SKM-1 treated with dmso at 0.1 percent for 144 hours (cell line): ENCODE results near the gene INSYN1.

ENCODE experiments used
- DNase-seq: peaks from one replicate; lab custom pipeline; 2025; ENCODE audit not compliant: unreplicated experiment; lab: John Stamatoyannopoulos, UW

Gene INSYN1

DNA sequence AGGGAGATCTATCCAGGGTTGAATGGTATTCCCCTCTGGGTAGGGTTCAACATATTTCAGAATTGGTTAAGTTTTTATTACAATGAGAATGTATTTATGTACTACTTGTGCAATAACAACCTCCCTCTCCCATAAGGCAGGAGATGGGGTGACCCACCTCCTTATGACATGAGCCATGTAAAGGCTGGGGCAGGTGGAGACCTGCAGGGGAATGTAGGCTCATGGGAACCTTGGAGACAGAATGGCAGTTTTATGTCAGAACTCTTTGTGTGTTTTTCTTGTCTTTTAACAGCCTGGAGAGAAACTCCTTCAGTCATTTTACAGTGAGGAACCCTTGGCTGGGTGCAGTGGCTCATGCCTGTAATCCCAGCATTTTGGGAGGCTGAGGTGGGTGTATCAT, 24.6 kb upstream of the INSYN1 start:
- DNase-seq = no peak

DNA sequence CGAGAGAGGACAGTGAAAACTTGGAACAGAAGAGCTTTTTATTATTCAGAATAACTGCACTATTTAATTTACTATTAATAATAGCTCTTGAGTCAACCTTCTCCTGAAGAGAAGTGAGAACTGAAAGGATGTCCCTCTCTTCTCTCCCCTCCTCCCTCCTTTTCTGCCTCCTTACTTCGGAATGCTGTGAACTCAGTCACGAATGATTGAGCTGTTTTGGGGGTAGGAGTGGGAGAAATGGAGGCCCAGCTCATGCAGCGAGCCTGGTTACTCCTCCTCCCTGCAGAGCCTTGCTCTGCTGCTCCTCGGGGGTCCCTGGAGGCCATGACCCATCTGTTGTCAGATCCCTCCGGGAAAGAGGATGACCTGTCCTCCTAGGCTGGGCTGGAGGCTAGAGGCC, 20.3 kb upstream of the INSYN1 start:
- DNase-seq = no peak

DNA sequence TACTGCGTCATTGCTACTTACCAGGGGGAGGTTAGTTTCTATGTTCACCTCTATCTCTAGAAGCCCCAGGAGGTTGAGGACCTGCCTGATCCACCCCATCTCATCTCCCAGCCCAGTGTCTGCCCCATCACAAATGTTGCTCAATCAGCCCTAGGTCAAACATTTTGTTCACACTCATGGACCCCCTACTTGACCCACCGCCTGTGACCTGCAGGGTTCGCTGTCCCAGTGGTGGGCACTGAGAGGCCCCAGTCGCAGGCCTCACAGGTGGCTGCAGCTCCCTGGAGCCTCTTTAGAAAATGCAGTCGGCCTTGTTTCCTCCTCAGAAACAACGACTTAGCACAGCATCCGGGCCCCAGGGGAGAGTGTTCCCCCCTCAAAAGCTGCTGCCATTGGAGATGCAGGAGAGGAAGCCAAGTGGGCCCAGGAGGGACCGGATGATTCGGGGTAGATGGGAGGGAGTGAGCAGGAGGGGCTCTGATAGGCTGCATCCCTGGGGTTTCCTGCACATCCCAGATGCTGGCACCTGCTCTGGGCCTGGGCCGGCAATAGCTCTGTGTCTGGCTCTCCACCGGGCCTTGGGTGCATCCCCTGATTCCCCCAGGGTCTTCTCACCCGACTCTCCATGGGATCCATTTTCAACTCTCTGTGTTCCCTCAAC, 18.4 kb upstream of the INSYN1 start:
- no peak for DNase-seq

DNA sequence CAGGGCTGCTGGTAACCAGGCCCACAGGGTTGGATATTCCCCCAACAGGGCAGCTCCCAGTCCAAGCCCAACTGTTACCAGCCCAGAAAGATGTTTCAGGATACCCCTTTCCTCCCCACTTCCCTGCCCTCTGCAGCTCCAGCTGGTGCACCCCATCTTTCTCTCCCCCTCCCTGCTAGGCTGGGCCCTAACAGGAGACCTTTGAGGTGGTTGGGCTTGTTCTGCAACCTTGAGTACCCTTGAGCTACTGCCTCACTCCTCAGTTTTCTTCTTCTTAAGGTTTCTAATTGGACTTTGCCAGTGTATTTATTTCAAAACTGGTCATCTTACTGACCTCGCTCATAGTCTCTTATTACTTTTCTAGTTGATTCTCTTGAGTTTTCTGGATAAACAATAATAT, 16.9 kb upstream of the INSYN1 start:
- DNase-seq = no peak

DNA sequence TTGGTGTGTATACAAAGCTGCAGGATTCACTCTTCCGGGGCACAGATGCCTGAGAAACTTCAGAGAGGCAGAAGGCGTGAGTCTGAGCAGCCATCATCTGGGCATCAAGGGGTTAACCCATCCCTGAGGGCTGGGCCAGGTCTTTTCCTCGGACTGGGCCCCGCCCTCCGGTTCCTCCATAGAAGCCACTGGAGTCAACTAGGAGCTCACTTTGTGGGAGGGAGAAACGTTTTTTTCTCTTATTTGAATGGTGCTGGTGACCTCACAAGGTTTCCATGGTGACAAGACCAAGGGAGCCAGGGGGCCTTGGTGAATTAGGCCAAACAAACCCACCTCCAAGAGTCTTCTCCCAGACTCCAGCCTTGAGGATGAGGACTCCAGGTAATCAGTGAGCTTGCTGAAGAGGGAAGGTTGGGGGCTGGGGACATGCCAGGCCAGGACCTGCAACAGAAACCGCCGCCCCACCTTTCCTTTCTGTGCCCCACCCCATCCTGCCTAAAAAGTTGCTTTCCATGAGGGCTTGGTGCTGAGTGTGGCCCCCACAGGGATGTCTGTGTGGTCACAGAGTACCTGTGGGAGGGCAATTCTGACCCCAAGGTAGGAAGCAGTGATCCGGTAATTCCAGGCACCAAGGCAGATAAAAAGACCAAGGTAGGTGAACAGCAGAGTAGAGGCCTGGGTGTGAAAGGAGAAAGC, 14.8 kb upstream of the INSYN1 start:
- no peak for DNase-seq

DNA sequence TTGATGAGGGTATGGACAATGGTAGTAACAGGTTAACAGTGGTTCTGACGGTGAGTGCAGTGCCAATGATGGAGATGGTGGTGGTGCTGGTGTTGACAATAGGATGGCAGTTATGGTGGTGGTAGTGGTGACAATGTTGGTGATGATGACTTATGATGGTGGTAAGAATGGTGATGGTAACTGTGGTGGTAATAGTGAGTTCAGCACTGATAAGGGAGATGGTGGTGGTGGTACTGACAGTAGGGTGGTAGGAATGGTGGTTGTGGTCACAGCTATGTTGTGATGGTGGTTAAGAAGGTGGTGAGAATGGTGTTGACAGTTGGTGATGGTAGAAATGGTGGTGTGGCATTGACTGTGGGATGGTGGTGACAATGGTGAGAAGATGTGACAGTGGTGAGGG, 13.4 kb upstream of the INSYN1 start:
- no peak for DNase-seq

DNA sequence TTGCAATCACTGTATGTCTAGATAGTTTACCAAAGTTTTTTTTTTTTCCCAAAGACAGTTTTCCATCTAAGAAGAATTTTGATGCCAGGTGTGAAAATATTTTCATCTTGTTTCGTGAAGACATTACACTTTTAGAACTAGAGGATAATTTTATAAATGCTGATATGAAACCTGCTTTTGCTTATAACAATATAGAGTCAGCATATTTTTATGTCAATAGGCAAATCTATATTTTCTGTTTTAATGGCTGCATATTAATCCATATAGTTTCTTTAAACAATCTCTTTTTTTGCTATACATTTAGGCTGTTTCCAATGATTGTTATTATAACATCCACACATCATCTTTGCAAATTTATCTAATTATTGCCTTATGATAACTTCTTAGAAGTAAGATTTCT, 12.6 kb upstream of the INSYN1 start:
- no peak for DNase-seq

DNA sequence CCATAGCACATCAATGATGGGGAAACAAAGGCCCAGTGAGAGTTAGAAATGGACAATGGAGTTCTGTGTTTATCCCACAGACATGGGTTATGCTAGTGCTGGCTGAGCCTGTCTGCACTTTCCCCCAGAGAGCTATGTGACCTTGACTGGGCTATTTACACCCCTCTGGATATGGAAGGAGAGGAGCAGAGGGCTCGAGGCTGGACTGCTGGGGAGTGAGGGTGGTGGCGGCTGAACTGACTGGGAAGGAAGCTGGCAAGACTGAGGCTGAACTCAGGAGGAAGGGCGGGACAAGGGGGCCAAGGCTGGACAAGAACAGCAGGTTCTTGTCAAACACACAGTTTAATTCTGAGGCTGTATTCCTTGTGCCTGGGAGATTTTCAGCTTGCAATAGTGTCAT, 10.8 kb upstream of the INSYN1 start:
- DNase-seq = no peak

DNA sequence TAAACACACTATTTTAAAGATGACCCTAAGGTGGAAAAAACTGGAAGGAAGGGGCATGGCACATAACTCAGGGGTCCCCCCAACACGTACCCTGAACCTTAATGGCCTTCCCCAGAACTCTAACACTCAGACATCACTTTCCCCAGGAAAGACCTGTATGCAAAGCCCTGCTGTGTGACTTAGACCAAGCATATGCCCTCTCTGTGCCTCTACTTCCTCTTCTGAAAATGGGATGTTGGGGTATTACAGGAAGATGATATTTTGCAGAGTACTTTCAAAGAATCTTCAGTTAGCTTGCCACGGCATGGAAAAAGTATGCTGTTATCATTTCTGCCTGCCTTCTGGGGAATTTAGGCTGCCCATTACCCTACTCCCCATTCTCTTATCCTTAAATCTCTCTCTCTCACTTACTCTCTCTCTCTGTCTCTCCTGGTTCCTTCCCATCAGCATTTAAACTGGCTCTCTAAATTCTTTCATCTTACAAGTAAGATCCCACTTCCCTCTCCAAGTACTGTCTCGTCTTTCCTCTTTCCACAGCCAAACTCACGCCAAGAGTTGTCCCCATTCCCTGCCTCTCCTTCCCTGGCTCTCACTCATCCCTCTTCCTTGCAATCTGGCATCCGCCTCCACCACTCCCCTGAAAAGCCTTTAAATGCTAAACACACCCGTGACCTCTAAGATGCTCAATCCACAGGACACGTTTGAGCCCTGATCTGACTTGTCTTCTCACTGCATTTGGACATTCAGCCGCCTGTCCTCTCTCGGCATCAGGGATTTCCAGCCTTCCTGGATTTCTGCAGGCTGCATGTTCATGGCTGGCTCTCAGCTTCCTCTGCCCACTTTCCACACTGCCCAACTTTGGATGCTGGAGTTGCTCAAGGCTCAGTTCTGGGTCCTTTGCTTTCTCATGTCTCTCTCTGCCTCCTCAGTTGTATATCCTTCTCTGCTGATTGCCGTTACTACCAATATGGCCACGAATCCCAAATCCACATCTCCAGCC, 7.5 kb upstream of the INSYN1 start:
- DNase-seq = no peak

DNA sequence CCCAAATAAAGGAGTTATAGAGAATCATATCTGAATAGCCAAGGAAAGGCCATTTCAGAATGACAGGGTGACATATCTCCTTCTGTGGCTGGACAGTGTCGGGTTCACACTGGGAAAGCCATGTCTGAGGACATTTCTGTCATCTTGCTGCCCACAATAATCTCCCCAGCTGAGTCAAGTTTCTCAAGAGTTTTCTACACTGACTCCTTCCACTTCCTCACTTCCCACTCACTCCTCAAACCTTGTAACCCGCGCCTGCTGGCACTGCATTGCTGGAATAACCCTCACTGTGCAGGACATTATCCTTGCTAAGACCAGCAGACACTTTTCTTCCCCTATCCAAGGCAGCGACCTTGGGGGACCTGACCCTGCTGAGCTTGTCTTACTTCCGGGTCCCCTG, 5.3 kb upstream of the INSYN1 start:
- DNase-seq = no peak

DNA sequence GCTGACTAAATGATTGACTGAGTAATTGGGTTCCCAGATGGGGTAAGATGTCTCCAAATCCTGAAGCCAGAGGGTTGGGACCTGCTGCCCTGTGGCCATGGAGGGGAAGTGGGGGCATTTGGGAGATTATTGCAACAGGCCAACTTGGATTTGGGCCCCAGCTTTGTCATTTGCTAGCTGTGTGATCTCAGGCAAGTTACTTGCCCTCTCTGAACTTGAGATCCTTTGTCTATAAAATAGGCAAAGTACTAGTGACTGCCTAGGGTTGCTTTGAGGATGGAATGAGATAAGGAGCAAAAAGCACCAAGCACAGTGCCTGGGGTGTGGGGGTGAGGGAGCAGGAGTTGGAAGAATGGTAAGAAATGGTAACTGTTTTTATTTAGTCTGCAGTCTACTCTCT, 4.4 kb upstream of the INSYN1 start:
- DNase-seq = no peak

DNA sequence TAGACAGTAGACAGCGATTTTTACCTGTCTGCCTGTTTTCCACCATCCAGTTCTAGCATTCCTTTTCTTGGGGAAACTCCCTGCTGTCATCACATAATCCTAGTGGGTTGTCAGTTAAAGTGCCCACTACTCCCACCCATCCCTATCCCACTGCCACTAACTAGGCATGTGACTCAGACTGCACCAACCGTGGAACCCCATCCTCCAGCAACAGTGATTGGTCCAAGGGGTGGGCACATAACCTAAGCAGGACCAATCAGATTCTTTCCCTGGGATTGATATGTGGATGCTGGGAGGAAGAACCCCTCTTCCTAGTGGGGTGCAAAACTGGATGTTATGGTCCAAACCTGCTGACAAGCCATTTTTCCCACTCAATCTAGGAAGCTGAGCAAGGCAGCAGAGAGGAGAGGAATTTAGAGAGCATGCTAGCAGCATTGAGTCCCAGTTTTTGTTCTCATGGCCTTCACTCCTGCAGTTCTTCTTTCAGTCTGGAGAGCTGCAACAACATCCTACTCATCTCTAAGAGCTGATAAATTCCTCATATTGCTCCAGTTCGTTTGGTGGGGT, 3.9 kb upstream of the INSYN1 start:
- no peak for DNase-seq

DNA sequence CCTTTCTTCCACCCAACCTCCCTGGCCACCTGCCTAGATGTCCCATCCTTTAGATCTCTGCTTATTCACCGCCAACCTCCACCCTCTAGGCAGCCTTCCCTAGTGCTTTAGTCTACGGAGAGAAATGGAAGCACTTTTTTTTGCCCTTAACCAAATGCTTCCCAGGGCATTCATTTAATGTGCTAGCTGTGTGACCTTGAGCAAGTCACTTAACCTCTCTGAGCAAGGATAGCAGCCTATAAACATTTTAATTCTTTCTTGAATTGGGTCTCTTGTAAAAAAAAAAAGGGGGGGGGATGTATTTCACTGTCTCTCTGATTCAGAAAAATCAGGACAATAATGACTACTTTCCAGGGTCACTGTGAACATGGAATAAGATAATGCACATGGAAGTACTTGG, 3.2 kb upstream of the INSYN1 start:
- no peak for DNase-seq

DNA sequence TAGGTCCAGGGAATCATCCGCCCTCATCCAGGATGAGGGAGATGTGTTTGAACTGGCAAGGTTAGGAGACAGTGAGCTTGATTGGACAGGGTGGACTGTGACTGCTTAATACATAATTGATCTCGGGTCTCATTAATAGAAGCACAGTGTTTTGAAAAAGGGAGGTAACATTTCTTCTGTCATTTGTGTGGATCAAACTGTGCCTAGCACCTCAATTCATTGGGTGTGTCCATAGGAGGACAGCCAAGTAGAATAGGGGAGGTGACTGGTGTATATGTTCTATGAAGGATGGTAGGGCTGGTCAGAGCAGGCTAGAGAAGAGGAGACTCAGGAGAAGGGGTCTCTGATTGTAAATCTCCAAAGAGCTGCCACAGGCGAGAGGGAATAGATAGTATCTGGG, 2.8 kb upstream of the INSYN1 start:
- no peak for DNase-seq

DNA sequence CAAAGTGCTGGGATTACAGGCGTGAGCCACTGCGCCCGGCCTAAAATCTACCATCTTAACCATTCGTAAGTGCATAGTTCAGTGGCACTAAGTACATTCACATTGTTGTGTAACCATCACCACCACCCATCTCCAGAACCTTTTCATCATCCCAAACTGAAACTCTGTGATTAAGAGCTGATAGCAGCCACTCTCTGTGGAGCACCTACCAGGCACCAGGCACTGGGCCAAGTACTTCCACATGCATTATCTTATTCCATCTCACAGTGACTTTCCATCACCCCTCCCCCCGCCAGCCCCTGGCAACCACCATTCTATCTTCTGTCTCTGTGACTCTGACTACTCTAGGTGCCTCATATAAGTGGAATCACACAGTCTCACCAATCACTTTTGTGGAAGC, 2.3 kb upstream of the INSYN1 start:
- no peak for DNase-seq

DNA sequence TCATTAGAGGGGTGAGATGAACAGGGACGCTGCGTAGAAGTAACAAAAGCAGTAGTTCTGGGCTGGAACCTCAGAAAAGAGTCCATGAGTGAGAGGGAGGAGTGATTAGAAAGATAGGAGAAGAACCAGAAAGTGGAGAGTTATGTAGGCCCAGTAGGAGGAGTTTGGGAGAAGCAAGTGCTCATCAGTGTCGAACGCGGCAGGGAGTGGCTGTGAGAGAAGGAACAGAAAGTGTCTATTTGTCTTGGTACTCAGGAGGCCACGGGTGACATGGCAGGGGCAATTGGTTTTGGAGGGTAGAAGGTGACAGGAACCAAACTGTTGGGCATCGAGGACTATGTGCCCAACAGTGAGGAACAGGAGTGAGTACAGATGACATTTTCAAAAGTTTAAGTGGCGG, 1.3 kb upstream of the INSYN1 start:
- DNase-seq = no peak

DNA sequence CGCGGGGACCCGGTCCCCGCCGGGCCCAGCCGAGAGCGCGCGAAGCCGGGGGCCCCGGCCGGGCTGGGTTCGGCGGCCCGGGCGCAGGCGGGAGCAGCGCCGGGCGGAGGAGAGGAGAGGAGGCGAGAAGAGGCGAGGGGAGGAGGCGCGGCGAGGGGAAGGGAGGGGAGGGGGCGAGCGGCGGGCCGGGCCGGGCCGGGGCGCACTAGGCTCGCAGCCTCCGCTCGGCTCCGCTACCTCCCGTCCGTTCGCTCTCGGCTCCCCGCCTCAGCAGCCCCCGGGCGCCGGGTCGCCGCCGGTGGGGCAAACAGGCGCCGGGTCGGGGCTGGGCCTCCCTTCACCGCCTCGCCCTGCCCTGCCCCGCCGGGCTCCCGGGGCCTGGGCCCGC, 351 bp downstream of the INSYN1 start:
- no peak for DNase-seq

DNA sequence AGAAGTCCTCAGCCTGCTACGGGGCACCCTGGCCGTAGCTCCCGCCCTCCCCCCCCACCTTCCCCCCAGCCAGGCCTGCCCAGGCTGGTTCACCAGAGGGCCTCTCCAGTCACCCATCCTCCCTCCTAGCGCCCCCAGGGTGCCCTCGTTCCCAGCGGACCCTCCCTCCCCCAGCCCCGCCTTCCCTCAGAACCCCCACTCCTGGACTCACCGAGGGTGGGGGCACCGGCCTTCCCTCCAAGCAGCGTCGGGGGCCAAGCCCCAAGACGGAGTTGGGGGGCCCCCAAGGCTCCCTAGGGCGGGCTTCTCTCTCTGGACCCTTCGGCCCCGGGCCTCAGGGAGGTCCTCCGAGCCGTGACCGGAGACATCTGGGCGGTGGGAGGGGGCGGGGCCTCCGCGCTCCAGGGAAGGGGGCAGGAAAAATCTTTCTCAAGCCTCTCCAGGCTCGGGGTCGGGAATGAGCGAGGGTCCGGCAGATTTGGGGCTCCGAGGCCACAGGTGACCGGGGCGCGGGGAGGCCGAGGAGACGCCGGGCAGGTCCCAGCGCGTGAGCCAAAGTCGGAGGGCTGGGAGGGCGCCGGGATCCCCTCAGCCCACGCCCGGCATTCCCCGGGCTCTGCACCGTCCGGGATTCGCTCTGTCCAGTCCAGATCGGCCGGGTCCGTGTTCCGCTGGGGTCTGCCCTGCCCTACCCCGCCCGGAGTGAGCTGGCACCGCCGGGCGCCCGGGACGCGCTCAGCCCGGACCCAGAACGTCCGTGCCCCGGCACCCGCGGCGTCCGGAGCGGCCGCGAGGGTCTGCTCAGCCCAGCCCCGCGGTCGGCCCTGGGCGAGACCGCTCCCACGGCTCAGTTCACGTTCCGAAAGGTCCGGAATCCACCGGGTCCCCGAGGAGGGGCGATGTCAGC, 999 bp downstream of the INSYN1 start:
- DNase-seq = no peak

DNA sequence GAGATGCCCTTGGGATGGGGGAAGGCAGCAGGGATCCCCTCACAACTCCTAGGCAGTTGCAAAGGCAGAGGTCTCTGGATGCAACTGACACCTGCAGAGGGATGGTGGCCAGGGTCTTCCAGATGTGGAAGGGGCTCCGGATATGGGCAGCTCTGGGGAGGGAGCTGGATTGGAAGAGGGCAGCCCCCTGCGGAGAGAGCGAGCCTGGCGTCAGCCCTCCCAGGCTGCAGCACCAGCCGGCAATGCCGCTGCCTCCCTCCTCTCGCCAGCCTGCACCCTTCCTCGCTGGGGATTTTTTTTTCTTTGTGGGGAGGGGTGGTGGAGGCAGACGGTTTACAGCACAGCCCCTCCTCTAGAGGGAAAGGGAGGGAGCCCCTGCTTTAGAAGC, 1.6 kb downstream of the INSYN1 start:
- no peak for DNase-seq

DNA sequence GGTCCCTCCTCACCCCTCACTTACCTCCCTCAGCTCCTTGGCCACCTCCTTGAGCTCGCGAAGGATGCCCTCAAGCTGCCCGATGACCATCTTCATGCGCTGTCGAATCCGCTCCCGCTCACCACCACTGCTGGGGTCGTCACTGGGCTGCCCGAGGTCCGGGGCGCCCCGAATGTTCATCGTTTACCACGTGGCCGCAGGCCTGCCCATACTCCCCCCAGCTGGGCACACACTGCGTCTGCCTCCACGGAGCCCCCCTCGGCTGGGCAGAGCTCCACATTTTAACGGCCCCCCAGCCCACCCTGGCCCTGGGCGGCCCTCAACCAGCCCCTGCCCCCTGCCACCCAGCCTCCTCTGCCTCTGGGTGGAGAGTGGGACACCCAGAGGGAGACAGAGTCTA, 2.2 kb downstream of the INSYN1 start:
- no peak for DNase-seq

DNA sequence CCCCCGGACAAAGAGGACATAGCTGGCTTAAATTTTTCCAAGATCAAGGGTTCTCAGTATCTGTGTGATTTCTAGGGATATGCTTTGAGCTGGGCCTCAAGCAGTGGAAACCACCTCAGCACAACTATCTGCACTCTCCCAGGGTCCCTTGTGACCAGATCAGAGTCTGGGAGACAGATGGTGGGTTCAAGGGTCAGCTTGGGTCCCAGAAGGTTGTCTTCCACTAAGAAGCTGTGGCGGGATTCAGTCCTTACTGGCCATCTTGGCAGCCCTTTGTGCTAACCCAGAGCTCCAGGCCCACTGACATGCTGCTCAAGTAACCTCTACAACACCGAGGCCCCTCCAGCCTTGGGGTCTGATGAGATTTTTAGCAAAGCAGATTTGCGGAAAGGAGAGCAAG, 2.7 kb downstream of the INSYN1 start:
- no peak for DNase-seq
